AG09319 (cell line): ENCODE results near the gene MXD4.

Source experiments
- DNase-seq: peaks from one replicate; pipeline ENCODE4 v3.0.0-alpha.2; 2010; ENCODE audit warnings: low read depth; ENCODE audit errors: extremely low read depth
- CTCF ChIP-seq: IDR thresholded peaks from 2 replicates; pipeline ENCODE4 v1.5.1; 2011; ENCODE audit warnings: low read depth, mild to moderate bottlenecking, inconsistent platforms, low read length, moderate library complexity

The MXD4 gene

DNA sequence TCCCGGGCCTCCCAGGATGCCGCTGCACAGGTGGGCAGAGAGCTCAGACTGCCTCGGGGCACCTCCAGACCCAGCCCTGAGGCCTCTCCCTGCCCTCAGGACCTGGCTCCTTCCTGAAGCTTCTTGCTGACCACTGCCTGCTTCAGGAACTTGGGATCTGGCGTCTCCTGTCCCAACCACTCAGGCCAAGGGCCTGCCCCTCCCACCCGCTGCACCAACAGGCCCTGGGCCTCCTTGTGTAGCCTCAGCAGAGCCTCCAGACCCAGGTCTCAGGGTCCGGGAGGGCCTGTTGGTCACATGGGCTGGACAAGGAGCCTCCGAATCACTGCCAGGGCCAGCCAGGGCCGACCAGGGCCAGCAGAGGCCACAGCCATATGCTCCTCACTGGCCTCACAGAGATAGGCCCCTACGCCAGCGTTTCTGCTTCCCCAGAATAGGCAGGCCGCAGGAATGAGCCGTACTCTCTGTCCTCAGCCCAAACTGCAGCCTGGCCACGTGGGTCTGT, 2.8 kb downstream of the MXD4 start:
- no peak for DNase-seq
- no peak for TF ChIP-seq CTCF

- no peak for DNase-seq
- no peak for TF ChIP-seq CTCF
Measured at GRCh38 chr4:2258091-2259035, 3.5 kb downstream of the MXD4 start.

DNA sequence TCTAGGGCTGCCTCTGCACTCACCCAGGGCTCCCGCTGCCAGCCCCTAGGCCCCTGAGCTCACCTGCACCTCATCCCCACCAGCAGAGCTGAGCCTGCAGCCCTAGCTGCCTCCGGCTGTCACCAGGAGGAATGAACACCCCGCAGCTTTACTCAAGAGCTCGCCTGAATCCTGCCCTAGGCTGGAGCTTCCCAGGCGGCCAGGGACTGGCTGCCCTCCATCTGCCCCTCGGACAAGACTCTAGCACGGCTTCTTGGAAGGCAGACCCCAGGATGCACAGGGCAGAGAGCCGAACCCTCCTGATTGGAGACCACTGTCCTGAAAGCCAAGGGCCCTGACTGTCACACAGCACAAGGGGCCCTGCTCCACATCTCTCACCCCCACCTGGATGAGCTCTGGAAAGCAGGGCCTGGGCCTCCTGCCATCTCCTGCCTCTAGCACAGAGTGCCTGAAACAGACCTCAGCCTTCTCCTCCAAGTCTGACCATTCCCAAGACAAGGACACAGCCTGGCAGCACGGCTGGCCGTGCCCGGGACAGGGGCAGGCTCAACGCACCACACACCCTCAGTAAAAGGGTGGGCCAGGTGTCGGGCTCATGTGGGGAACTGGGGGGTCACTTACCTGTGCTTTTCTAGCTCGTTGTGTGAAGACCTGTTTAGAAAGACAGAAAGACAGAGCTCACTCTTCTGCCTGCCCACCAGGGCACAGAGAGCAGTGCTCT, 4.4 kb downstream of the MXD4 start:
- no peak for TF ChIP-seq CTCF
- no peak for DNase-seq

DNA sequence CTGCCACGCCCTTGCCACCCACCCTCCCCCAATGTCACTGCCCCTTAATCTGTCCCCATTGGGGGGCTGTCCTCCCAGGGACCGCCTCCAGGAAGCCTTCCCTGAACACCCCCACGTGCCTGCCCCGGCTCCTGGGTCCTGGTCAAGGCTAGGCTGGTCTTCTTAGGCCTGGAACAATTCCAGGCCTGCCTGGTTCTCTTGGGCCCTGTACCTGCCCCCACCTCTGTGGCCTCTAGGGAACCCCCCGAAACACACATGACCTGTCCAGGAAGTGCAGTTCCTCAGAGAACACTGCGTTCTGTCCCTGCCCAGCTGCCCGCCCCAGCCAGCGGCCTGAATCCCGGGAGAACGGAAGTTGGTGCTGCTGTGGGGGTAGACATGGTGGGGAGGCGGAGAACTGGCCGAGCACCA, 5.1 kb downstream of the MXD4 start:
- no peak for DNase-seq
- TF ChIP-seq CTCF = no peak

DNA sequence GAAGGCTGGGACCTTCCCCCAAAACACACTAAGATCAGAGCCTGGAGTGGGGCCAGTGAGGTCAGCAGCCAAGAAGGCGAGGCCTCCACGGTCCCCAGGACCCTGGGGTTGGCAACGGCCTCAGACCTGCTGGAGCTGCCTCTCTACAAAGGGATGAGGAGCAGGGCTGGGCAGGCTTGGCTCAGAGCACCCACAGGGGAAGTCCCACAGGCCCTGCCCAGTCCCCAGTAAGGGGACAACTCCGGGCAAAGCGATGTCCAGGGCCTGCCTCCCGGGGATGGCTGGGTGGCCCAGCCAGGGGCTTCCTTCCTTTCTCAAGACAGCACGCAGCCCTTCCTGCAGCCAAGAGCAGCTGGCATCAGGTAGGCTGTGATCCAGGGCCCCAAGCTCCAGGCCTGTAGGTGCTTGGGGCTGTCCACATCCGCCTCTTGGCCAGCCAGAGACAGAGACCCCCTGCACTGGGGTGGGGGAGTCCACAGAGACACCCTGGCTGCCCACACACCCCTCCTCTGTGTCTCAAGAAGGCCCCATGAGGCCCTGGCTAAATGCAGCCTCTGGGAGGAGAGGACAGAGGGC, 5.7 kb downstream of the MXD4 start:
- DNase-seq = no peak
- no peak for TF ChIP-seq CTCF

GRCh38 chr4:2255501-2256155, 6.3 kb downstream of the MXD4 start:
- no peak for DNase-seq
- TF ChIP-seq CTCF = no peak
